Hematopoietic multipotent progenitor cell (in vitro differentiated cells): ENCODE data around the gene LTBP2. TPM values are rescaled to one million over a fixed set of nuclear protein-coding genes. Genes with fewer than 3 reads are reported as not detected.
"Not testable (repeated sequence)": the region's sequence is repeated elsewhere in the genome, so short reads cannot be mapped to it uniquely, and the experiment has no call there.

Experiments used
- DNase-seq, 3 donors: peaks; one replicate each; pipeline ENCODE4 v3.0.0-alpha.2; 2011 to 2015; ENCODE audit warnings: low read depth in 2 of 3, low spot score in 2 of 3
- total RNA-seq: library from RNA; depleted of rRNA; stranded (reverse); fragments of >200 nt; gene quantifications from one replicate; pipeline ENCODE4 v1.2.3, GENCODE V29; 2012

Gene LTBP2
- total RNA-seq, 1 donor: 0.27 TPM

DNA sequence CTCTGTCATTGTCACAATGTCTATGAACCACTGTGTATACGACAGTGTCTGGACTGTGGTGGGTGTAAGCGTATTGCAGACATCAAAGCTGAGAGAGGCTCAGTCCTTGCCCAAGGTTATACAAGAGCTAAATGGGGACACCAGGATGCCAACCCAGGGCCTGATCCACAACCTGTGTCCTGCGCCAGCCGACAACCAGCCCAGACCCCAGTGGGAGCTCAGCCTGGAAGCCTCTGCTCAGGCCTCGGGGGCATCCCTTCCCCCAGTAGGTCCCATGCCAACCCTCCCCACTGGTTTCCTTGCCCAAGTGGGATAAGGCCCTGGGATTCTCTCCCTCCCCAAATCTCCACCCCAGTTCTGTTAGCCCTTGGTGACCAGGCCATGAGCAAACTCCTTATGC lies 54.3 kb downstream of the LTBP2 start:
- DNase-seq: no peak

DNA sequence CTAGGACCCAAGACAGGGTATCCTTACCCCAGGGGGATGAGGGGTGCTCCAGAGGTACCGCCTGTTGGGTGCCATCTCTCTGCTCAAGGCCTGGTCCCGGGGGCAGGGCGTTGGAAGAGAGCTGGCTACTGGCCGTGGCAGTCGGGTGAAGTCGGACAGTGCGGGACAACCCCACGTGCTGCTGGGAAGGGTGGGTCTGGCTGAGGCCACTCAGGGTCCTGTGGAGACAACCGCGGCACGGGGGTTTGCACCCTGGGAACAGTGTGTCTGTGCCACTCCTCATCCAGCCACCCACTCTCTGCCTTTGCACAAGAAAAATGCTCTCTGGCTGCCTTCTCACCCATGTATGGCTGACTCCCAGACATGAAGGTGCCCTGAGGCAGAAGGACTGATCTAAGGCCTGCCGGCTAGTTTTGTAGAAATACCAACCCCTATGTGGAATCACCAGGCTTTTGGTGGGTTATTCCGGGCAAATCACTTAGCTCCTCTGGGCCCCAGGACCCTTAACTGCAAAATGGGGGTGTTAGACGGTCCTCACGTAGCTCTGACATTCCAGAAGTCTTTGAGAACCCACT lies 56.5 kb downstream of the LTBP2 start:
- no peak for DNase-seq

DNA sequence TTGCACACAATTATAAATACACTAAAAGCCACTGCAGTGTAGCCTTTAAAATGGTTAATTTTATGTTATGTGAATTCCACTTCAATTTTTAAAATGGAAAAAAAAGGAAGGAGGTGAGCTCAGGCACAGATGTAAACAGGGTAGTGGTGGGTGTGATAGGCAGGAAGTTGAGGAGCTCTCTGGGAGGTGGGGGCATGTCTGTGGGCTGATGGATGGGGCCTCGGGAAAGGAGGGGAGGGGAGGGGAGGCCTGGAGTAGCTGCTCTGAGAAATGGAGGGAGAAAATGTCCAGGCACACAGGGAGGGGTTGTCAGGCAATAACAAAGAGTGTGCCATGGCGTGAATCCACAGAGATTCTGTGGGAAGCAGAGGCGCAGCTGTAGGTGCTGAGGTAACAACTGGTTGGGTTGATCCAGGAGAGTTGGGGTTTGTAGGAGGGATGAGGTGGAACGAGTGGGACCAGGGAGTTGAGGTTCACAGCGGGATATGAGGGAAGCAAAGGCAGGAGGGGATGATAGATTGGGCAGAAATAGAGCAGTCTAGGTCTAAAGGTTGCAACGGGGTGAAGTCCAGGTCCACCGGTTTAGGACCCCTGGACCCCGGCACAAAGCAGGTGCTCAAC lies 57.2 kb downstream of the LTBP2 start:
- peak in 1 of 3 donors; percentile 24 for DNase-seq

DNA sequence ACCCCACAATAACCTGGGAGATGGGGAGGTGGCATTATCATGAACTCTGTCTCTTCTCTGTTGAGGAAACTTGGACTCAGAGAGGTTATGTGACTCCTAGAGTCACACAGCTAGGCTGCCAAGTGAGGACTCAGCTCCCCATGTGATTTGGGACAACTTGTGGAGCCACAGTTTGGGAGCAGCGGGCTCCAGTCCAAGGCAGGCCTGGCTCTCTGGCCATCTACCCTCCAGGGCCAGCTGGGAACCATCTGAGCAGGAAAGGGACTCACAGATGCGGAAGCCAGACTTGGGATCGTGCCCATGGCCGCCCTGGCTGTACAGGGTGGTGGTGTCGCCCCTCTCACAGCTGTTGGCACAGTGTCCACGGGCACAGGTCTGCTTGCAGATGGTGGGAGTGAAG lies 59.4 kb downstream of the LTBP2 start:
- DNase-seq: no peak

DNA sequence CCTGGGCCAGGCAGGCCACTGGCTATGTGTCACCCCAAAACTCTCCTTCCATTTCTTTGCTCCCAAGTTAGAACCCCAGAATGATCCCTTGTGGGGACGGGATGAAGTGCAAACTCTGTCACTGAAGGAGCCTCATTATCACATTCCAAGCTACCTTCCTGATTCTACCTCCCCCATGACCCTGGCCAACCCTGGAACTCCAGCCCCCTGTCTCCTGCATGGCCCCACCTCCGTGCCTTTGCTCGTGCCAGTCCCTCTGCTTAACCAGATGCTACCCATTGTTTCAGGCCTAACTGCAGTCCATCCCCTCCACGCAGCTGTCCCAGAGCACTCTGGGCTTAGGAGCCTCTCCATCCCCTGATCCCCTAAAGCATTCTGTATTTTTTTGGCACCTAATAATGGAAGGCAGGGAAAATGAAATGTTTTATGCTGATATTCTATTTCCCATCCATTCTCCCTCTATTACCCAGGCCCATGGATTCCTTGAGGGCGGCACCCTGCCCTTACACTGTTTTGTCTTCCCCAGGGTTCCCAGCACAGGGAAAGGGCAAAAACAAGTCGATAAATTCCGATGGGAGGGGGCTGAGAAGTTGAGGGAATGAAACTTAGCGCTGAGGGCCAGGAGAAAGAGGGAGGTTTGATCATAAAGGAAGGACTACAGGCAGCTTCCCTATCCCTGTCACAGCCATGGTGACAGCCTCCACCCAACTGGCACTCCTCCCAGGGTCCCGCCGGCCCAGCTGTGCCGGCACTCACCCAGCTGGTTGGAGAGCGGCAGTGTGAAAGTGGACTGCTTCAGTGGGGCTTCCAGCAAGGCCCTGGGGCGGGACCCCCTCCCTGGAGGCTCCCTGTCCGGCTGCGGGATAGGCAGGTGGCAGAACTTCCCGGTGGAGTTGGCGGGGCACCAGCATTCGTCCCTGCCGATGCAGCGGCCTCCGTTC lies 60.3 kb downstream of the LTBP2 start:
- no peak for DNase-seq

DNA sequence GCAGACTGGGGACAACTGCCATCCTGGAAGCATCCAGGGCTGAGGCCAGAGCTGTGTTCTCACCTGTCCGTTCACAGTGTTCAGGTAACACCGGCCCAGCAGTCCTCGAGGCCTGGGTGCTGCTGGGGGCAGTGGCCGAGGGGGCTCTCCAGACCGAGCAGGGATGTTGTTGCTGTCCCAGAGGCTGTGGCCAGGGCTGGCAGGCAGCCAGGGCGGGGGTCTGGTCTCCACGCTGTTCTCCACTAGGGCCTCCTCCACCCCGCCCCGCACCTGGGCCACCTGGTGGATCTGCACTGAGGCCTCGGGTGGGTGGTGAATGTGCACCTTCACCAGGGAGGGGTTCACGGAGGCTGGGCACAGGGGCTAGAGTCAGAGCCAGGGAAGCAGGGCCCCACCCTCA lies 61.0 kb downstream of the LTBP2 start:
- no peak for DNase-seq

DNA sequence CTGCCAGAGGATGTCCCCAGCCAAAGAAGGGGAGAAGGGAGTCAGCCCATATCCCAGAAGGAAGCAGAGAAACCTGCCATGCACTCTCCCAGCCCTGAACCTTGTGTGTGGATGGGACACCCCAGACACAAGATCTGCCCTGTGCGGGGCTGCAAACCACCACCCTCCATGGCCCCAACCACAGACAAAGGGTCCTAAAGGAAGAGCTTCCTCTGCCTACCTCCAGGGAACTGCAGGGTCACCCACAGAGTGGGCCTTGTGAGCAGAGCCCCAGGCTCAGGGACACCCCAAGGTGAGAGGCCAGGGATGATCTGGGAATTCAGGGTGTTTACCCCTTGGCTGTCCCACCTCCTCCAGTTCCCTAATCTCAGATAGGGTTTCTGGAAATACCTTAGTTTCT lies 62.0 kb downstream of the LTBP2 start:
- DNase-seq: no peak

DNA sequence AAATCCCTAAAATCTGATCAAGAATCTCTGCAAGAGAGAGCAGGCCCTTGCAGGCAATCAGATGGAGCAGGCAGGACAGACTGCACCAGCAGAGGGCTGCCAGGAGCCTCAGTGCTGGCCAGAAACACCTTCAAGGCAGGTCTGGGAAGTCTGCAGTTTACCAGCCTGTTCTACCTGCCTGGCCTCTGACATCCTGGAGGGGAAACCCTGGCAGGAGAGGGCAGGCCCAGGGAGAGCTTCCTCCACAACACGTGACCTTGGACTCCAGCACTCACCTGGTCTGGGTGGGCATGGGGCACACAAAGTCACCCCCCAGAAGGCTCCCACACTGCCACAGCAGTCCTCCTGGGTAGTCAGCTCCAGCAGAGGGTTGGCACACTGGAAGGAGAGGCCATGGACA lies 62.4 kb downstream of the LTBP2 start:
- DNase-seq: no peak

DNA sequence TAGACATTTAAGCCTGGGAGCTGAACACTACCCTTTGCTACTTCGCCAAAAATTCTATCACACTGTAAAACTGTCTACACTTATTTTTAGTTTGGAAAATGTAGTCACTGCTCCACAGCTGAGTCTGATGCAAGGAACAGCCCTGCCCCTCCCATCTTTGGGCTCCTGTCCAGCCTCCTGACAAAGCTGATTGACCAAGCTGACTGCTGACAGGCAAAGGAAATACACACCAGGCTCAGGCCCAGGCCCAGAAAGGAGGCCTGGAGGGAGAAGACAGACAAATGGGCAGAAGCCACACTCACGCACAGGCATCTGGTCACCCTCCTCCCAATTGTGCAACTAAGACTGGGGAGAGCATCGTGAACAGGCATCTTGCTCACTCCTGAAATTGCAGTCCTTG lies 63.2 kb downstream of the LTBP2 start:
- DNase-seq: no peak

DNA sequence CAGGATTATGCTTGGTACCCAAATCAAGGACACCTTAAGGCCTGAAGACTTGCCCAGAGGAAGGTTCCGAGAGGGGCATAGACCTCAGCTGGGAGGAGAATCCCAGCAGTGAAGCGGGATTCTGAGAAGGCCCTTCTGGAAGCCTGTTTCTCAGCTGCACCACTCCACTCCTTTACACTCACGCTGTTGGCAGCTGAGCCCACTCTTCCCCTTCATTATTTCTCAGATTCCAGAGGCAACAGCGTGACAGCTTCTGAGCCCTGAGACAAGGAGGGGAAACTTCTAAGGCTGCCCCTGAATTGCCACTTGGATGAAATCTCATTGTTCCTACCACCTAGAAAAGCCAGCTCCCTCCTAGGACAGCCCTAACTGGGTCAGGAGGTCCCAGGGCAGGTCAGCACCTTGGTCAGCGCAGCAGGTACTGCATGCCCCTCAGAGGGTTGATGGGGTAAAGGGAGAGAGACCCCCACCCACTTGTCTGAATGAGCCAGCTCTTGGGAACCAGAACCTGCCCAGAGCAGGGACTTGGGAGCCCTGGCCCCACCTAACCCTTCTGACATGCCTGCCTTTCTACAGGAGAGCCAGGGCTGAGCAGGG lies 64.6 kb downstream of the LTBP2 start:
- DNase-seq: no peak

DNA sequence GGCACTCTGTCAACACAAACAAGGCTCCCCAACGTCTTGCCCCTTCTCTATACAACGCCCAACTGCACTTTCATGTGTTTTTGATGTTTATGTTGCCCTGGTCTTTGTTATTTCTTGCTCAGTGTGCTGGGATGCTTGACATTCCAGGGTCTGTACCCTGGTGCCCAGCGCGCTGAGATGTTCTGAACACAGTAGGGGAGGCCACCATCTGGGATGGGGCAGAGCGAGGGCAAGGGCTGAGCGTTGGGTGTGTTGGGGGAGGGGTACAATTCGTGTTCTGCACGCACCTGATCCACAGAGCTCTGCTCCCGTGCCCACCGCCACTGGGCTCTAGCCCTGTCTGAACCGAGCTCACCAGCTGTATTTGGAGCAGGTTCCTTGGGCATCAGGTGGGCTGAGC lies 65.6 kb downstream of the LTBP2 start:
- no peak for DNase-seq

DNA sequence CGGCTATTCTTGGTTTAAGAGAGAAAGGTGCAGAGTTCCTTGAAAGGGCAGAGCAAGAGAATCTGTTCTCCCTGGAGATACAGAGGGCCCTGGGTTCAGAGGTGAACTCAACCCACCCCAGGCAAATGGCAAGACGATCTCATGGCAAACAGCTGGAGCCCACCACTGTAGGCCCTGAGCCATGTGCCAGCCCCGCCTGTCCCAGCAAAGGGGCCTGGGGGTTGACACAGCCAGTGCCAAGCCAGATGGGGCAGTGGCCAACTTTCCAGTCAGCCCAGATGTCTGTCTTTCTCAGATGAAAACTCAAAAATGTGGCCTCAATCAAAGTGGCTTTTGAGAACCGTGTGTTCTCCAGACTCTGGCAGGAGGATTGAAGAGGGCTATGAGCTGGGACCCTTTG lies 66.7 kb downstream of the LTBP2 start:
- DNase-seq: no peak

DNA sequence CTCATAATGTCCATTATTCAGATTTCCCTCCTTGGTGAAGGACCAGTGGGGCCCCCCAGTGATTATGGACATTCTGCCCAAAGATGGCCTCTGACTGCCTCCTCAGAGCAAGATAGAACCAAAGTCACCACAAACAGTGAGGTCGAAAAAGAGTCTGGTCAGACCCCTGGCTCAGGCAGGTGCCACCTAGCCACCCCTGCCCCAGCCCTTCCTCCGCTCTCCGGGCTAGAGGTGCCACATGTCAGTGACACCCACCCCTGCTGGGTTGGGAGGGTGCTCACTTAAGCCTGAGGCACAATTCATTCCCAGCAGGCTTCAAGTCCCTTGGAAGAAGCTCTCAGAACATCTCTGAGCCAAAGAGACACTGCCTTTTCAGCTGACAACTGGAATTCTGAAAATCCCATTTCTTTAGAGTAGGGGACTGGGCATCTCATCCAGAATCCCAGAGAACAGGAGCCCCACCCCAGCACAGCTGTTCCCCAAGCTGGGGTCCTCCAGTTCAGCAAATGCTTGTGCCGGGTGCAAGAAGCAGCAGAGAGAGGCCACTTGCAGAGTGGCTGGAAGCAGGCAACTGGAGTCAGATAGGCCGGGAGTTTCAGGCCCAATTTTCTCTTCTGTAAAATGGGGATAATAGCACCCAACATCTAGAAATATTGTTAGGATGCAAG lies 68.1 kb downstream of the LTBP2 start:
- no peak for DNase-seq

DNA sequence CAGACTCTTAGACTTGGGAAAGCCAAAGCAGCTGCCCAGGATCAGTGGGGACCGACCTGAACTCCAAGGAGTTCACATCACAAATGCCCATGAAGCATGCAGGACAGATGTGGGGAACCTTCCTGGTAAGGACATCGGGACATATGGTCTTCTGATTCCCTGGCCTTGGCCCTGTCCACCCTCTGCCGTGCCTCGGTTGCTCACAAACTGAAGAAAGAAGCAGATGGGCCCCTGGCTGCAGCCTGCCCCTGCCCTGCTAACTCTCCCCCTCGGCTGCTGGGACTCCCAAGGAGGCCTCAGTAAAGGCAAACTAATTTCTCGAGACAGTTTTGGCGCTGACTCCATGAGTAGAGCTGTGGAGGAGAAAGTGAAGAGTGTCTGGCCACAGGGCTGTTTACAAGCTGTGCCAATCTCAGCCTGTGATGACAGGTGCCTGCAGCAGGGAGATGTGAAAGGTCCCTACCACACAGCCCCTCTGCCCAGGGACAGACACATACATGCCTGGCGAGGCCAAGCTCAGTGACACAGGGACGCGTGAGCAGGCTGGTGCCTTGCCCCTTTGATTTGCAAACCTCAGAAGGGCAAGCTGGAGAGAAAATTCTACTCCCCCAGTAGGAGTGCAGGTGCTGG lies 69.9 kb downstream of the LTBP2 start:
- no peak for DNase-seq

DNA sequence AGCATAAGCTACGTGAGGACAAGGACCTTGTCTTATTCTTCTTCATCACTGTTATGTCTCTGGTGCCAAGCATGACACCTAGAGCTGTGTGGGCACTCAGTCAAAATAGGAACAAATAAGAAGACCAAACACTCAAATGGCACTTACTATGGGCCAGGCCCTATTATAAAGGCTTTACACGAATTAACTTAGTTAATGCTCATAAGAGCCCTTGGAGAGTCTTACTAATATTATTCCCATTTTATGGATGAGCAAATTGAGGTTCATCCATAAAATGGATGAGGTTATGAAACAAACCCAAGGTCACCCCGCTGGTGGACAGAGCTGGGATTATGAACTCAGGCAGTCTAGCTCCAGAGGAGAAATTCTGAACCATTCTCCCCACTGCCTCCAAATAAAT lies 70.8 kb downstream of the LTBP2 start:
- DNase-seq: no peak

DNA sequence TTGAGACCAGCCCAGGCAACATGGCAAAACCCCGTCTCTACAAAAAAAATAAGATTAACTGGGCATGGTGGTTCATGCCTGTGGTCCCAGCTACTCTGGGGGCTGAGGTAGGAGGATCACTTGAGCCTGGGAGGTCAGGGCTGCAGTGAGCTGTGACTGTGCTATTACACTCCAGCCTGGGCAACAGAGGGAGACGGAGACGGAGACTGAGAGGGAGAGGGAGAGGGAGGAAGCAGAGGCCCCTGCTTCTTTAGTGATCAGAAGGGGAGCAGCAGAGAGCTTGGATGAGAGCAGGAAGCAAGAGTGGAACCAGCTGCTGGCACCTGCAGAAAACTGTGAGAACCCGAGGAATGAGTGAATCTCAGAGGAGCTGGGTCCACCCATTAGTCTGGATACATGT lies 72.5 kb downstream of the LTBP2 start:
- DNase-seq: no peak

DNA sequence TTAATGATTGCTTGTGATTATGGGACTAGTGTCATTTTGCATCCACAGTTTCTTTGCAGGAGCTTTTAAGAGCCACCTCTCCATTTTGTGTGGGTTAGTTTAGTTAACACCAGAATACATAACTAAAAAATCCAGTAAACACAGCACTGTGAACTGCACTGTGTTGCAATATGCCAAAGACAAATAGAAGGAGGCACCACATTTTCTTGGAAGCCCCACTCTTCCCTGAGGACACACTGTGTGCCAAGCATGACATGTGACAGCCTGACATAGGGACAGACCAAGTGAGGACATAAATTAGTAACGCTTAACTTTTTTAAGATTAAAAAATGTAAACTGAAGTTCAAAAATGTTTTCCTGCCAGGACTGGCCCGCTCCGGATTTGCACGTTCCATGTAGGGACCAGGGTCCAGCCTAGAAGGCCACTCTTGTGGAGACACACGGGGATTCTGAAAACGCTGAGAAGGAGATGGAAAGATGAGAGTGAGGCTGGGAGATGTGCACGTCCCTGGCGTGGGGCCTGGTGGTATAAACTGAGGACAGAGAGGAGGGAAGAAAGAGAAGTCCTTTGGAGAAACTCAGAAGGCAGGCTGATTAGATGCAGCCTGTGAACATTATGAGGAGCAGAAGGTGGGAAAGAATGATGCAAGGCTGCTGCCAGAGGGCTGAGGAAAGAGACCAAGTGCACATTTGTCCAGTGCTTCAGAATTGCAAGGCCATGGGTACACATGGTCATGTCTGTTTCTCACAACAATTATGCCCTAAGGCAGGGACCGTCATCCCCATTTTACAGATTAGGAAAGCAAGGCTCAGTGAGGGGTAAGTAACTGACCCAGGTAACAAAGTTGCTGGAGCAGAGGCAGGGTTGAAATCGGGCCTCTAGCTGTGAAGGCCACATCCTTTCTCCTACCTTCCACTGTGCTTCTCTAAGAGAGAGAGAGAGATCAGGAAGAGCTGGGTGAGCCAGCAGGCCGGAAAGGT lies 73.3 kb downstream of the LTBP2 start:
- no peak for DNase-seq

DNA sequence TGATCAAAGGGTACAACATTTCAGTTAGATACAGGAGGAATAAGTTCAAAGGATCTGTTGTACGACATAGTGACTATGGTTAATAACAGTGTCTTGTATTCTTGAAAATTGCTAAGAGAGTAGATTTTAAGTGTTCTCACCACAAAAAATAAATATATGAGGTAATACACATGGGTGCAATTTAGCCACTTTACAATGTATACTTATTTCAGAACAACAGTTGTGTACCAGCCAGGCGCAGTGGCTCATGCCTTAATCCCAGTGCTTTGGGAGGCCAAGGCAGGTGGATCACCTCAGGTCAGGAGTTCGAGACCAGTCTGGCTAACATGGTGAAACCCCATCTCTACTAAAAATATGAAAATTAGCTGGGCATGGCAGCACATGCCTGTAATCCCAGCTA lies 75.7 kb downstream of the LTBP2 start:
- not testable (repeated sequence) for DNase-seq

DNA sequence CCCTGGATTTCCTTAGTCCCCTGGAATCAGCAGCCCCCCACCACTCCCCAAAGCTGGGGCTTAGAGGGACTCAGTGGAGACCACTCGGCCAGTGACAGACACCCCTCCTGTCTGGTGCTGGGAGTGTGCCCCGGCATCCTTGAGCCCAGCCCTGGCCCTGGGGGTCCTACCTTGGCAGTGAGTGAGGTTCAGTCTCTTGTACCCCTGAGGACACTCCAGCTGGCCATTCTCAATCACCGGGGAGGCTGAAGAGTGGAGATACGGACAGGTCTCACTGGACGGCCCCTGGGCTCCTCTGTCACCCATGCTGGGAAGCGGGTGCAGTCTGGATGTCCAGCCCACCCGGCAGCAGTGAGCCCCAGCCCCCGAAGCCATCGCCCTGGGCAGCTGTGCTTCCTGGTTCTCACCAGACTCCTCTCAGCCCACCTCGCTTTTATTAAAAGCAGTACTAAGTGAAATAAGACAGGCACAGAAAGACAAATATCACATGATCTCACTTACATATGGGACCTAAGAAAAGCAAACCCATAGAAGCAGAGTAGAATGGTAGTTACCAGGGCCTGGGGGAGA lies 76.2 kb downstream of the LTBP2 start:
- DNase-seq: no peak
